Measurements from ENCODE around the gene FAXDC2. TPM values are rescaled to one million over a fixed set of nuclear protein-coding genes. Genes with fewer than 3 reads are reported as not detected.

FAXDC2 gene
- total RNA-seq, 4 donors from 2014 or later: 57.6 to 154 (median 75.8) TPM

- WGBS, 2 donors: 30 to 43% methylated on average over 4 of the region's 4 CpGs
- DNase-seq (ENCODE audit: low spot score in 2 of 2): no peak
- Histone ChIP-seq H3K4me3 (peak overlapping the region in 3 of 4 donors; percentile 72 to 90 (median 74)), H3K36me3 (peaks cover 0 to 20% (median 4%) of the 10 kb centered on the region in 3 donors), H3K9me3 (no peaks in the 10 kb centered on the region), H3K27ac (peak overlapping the region in 3 of 4 donors; percentile 94 to 98 (median 96)), H3K4me1 (peaks cover 0 to 60% (median 30%) of the 10 kb centered on the region in 4 donors), H3K27me3 (no peaks in the 10 kb centered on the region)
- TF ChIP-seq POLR2A (IDR thresholded peaks at IDR 0.05) (no peak), CTCF (IDR thresholded peaks at IDR 0.05) (no peak), EP300 (IDR thresholded peaks at IDR 0.05) (no peak)
These were observed 10.4 kb upstream of the FAXDC2 start for GRCh38 chr5:154860765-154861164.

- DNase-seq (ENCODE audit: low spot score in 2 of 2): no peak
- Histone ChIP-seq H3K27ac (peak overlapping the region in 3 of 4 donors; percentile 94 to 98 (median 96)), H3K27me3 (no peaks in the 10 kb centered on the region)
These were observed 9.7 kb upstream of the FAXDC2 start for GRCh38 chr5:154860123-154860522.

DNA sequence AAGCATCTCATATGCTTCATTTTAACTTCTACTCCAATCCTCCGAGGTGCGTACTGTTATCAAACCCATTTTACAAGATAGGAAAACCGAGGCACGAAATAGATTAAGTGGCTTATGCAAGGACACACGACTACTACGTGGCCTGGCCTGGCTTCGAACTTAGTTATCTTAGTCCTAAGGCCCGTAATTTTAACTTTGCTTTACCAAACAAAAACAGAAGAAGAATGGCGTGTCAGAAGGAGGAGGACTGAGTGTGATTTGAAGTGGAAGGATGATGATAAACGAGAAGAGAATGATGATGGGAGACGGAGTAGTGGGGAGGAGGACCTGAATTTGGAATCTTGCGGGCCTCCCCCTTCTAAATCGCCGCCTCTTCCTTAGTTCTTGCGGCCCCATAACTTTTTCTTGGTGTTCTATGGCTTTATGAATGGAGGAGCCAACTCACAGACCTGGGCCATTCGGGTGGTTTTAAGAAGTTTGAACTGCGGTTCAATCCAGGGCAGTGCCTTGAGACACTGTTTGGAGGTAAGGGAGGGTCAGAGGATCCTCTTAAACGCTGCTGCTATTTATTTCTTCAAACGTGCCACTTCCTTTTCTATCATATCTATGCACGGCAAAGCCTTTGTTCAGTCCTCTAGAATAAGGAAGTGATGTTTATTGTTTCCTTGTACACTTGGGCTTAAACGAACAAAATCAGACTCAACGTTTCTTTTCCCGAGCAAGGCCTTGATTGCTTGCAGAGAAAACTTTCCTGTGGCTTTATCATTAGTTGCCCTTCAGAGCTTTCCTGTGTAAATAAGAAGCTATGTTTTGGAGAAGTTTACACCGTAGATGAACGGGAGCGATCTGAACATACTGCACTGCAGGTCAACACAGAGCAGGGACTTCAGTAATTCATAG lies 8.8 kb upstream of the FAXDC2 start:
- Histone ChIP-seq H3K27ac (peak overlapping the region; percentile 94 to 98 (median 96)), H3K4me1 (peaks cover 0 to 53% (median 30%) of the 10 kb centered on the region in 4 donors), H3K4me3 (peak overlapping the region; percentile 72 to 90 (median 79)), H3K9me3 (no peaks in the 10 kb centered on the region), H3K36me3 (peaks cover 0 to 5% (median 0%) of the 10 kb centered on the region in 3 donors), H3K27me3 (no peaks in the 10 kb centered on the region)
- 1% methylated on average over 26 of the region's 26 CpGs for WGBS, 2 donors
- TF ChIP-seq CTCF (IDR thresholded peaks at IDR 0.05) (no peak), POLR2A (IDR thresholded peaks at IDR 0.05) (no peak), EP300 (IDR thresholded peaks at IDR 0.05) (no peak)
- DNase-seq (ENCODE audit: low spot score in 2 of 2): no peak

More at GRCh38 chr5:154860123-154860522, 9.7 kb upstream of the FAXDC2 start:
- Histone ChIP-seq H3K4me1 (peaks cover 0 to 54% (median 30%) of the 10 kb centered on the region in 4 donors), H3K36me3 (peaks cover 0 to 14% (median 0%) of the 10 kb centered on the region in 3 donors), H3K4me3 (peak overlapping the region; percentile 72 to 90 (median 79)), H3K9me3 (no peaks in the 10 kb centered on the region)
- WGBS, 2 donors: 29 to 32% methylated on average over 5 of the region's 5 CpGs
- TF ChIP-seq POLR2A (IDR thresholded peaks at IDR 0.05): no peak
- TF ChIP-seq EP300 (IDR thresholded peaks at IDR 0.05): peak in 1 of 2 donors; percentile 67

- TF ChIP-seq EP300 (IDR thresholded peaks at IDR 0.05) (peak; percentile 67 to 97), CTCF (IDR thresholded peaks at IDR 0.05) (peak in 2 of 5 experiments; percentile 30 to 37), POLR2A (IDR thresholded peaks at IDR 0.05) (peak; percentile 90 to 95)
- peak; percentile 96 to 98 for DNase-seq (ENCODE audit: low spot score in 2 of 2)
- 0 to 1% methylated on average over 58 to 65 of the region's 65 CpGs for WGBS, 2 donors
- Histone ChIP-seq H3K4me1 (peaks cover 0 to 52% (median 30%) of the 10 kb centered on the region in 4 donors), H3K27me3 (no peaks in the 10 kb centered on the region), H3K36me3 (no peaks in the 10 kb centered on the region), H3K27ac (peak within 1 kb of the TSS; percentile 94 to 98 (median 96)), H3K9me3 (no peaks in the 10 kb centered on the region), H3K4me3 (peak within 1 kb of the TSS; percentile 72 to 90 (median 79))
These were observed 8.0 kb upstream of the FAXDC2 start, which contains the start of gene CNOT8 for GRCh38 chr5:154858297-154858971. CNOT8 (plus strand) TSS chr5:154858627; CDS start chr5:154863279, 4,652 bp downstream.

DNA sequence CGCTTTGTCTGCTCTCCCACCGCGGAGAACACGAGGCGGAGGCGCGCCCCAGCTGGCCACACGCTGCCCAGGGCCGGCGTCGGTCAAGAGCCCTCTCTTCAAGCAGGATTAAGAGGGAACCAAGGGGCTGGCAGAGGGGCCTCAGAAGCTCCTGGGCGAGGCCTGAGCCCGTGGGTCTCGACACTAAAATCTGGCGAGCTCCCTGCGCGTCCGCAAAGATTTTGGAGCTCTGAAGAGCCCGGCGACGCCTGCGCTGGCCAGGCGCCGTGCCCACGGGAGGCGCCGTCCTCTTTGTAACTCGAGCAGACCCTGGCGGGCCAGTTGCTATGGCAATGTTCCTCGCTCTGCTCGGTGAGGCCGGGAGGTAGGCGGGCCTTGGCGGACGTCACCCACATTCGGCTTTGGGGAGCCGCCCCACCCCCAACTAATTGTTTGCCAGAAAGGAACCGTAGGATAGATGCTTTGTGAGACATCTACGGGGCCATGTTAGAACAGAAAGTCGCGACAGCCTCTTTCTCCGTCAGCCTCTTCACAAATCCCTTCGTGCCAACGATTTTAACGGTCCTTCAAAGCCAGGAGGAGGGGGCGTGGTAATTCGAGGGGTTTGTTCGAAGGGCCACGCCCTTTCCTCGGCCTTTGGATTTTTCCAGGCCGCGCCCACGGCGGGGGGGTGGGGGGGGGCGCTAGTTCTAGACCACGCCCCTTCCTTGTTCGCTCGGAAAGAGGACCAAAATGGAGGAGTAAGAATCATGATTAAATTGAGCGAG lies 7.3 kb upstream of the FAXDC2 start:
- Histone ChIP-seq H3K27me3 (no peaks in the 10 kb centered on the region), H3K4me1 (peaks cover 0 to 46% (median 30%) of the 10 kb centered on the region in 4 donors), H3K4me3 (peak overlapping the region; percentile 72 to 90 (median 79)), H3K9me3 (no peaks in the 10 kb centered on the region), H3K27ac (peak overlapping the region; percentile 94 to 98 (median 96)), H3K36me3 (no peaks in the 10 kb centered on the region)
- TF ChIP-seq CTCF (IDR thresholded peaks at IDR 0.05) (peak in 2 of 5 experiments; percentile 33 to 41), POLR2A (IDR thresholded peaks at IDR 0.05) (peak; percentile 72 to 85), EP300 (IDR thresholded peaks at IDR 0.05) (peak in 1 of 2 donors; percentile 94)
- WGBS, 2 donors: 1% methylated on average over 47 to 52 of the region's 59 CpGs
- peak; percentile 96 to 98 for DNase-seq (ENCODE audit: low spot score in 2 of 2)
